Mammary epithelial cell (primary cell): ENCODE data around the gene RIT1.

Experiments used
- EZH2 ChIP-seq: IDR thresholded peaks from 2 replicates; pipeline ENCODE4 v1.6.1; 2012; ENCODE audit warnings: low read length, inconsistent platforms, borderline replicate concordance
- TF ChIP-seq, protein P1 (sequence below), 2 donors: IDR thresholded peaks in 1 of 2; conservative IDR thresholded peaks in 1 of 2; 2 replicates each; pipeline ENCODE4 v1.5.1; 2011 to 2012; ENCODE audit warnings: inconsistent platforms in 2 of 2, low read length in 2 of 2, mild to moderate bottlenecking in 2 of 2, control low read depth in 1 of 2, low read depth in 1 of 2; ENCODE audit not compliant: insufficient read depth in 1 of 2; ENCODE audit errors: extremely low read depth in 1 of 2

GRCh38 chr1:155912056-155912536 is 947 bp upstream of the RIT1 start:
- TF ChIP-seq, protein P1, sequence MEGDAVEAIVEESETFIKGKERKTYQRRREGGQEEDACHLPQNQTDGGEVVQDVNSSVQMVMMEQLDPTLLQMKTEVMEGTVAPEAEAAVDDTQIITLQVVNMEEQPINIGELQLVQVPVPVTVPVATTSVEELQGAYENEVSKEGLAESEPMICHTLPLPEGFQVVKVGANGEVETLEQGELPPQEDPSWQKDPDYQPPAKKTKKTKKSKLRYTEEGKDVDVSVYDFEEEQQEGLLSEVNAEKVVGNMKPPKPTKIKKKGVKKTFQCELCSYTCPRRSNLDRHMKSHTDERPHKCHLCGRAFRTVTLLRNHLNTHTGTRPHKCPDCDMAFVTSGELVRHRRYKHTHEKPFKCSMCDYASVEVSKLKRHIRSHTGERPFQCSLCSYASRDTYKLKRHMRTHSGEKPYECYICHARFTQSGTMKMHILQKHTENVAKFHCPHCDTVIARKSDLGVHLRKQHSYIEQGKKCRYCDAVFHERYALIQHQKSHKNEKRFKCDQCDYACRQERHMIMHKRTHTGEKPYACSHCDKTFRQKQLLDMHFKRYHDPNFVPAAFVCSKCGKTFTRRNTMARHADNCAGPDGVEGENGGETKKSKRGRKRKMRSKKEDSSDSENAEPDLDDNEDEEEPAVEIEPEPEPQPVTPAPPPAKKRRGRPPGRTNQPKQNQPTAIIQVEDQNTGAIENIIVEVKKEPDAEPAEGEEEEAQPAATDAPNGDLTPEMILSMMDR (conservative IDR thresholded peaks at IDR 0.05 in 1 of 2, IDR thresholded peaks at IDR 0.05 in 1 of 2; ENCODE audit: extremely low read depth in 1 of 2, insufficient read depth in 1 of 2, low read depth in 1 of 2, low read length in 2 of 2): no peak
- no peak for TF ChIP-seq EZH2
